Omental fat pad (tissue), 4 donors: ENCODE results near the gene AGTR1. TPM values are rescaled to one million over a fixed set of nuclear protein-coding genes. Genes with fewer than 3 reads are reported as not detected.

ENCODE experiments used
- ATAC-seq: fragments of 150-250 bp; one replicate; pipeline ENCODE4 v1.9.1; 2016; ENCODE audit warnings: mild to moderate bottlenecking, moderate library complexity; ENCODE audit not compliant: low FRiP score
- DNase-seq: peaks from one replicate; pipeline ENCODE4 v3.0.0-alpha.2; 2019; ENCODE audit warnings: low spot score
- CTCF ChIP-seq, 3 donors: fragments of 450-650 bp; IDR thresholded peaks; one replicate each; pipeline ENCODE4 v1.5.1; 2016 to 2017; ENCODE audit warnings: antibody characterized with exemption in 3 of 3, mild to moderate bottlenecking in 3 of 3, moderate library complexity in 2 of 3
- total RNA-seq, 4 donors: library from RNA; depleted of rRNA; stranded (reverse); fragments of >200 nt; gene quantifications; one replicate each; pipeline ENCODE4 v1.1.0, GENCODE V29; 2016

The AGTR1 gene
- total RNA-seq, 4 donors from 2014 or later, result 10.3 to 163 (median 47.1) TPM

DNA sequence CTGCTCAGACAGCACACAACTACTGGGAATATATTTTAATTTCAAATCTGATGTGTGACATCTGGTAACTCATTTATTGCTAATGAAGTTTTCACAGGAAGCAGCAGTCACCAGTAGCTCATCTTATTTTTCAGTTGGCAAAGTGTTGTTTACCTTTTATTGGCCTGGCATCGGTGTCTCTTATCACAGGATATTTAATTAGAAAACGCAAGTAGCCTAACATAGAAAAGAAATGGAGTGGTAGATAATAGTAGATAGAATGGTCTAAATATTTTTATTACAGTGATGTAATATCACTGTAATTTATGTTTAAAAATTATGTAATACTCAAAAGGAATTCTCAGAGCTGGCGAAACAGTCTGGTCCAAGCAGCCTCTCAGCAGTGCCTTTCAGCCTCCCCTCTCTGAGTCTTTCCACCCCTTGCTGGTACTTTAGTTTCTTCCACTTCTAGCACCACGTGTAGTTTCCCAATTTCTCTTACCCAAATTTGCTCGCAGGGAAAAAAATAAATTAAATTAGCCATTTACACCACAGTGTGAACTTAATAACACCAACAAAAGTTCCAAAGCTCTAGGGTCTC lies 31.9 kb downstream of the AGTR1 start:
- peak; percentile 19 for ATAC-seq
- no peak for DNase-seq
- no peak for TF ChIP-seq CTCF (IDR thresholded peaks at IDR 0.05)

- DNase-seq, result no peak
- ATAC-seq, result no peak
- TF ChIP-seq CTCF (IDR thresholded peaks at IDR 0.05), result no peak
Observed at GRCh38 chr3:148730676-148731075, 33.0 kb downstream of the AGTR1 start.

GRCh38 chr3:148735597-148735996 lies 37.9 kb downstream of the AGTR1 start:
- DNase-seq (no peak), ATAC-seq (no peak)
- TF ChIP-seq CTCF (IDR thresholded peaks at IDR 0.05), result no peak

- no peak for TF ChIP-seq CTCF (IDR thresholded peaks at IDR 0.05)
- ATAC-seq (no peak), DNase-seq (no peak)
Observed at GRCh38 chr3:148736086-148736485, 38.4 kb downstream of the AGTR1 start.

GRCh38 chr3:148737104-148737530 lies 39.4 kb downstream of the AGTR1 start:
- no peak for TF ChIP-seq CTCF (IDR thresholded peaks at IDR 0.05)
- ATAC-seq (peak; percentile 44), DNase-seq (no peak)

DNA sequence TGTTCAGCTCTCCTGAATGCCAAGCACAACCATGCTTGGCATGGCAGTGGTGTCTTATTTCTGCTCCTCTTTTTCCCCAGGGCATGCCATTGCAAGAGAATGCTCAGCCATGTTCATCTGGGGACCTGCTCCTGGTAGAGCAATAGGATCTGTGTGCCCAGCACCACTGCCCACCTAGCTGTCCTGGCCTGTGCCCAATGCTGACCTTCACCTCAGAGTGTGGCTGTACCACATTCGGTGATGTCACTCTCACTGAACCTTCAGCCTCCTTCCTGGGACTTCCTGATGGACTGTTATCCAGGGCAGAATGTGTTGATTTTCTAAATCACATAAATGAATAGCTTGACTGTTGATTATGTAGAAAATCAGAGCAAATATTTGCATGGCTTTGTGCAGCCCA lies 42.0 kb downstream of the AGTR1 start:
- ATAC-seq, result no peak
- TF ChIP-seq CTCF (IDR thresholded peaks at IDR 0.05), result no peak

GRCh38 chr3:148740291-148740690 lies 42.6 kb downstream of the AGTR1 start:
- DNase-seq, result no peak
- TF ChIP-seq CTCF (IDR thresholded peaks at IDR 0.05), result no peak
- ATAC-seq, result no peak

More for the DNA sequence above, 42.0 kb downstream of the AGTR1 start:
- DNase-seq, result no peak
